Measurements from ENCODE around the gene PPP1R1C.

The PPP1R1C gene

GRCh38 chr2:182117196-182117595 is 131.5 kb downstream of the PPP1R1C start:
- DNase-seq = no peak

GRCh38 chr2:182128821-182129707 is 143.4 kb downstream of the PPP1R1C start:
- no peak for DNase-seq

DNA sequence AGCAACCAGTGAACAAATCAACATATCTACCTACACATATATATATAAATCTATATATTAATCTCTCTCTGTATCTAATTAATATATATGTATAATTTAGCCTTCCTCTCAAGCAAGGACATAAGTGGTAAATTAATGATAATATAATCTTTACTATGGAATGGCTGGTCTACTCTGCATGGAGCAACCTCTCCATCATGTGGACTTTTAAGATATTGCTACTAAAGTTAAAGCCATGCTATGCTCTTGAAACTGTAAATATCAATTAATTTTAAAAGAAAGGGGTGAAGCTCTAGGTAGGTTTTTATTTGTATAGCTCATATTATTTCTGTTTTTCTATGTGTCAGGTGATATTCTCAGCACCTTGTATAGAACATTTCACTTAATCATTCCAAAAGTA is 147.0 kb downstream of the PPP1R1C start:
- no peak for DNase-seq

GRCh38 chr2:182133195-182133891 is 147.7 kb downstream of the PPP1R1C start:
- no peak for DNase-seq

GRCh38 chr2:182134201-182134600 is 148.5 kb downstream of the PPP1R1C start:
- DNase-seq = no peak

DNA sequence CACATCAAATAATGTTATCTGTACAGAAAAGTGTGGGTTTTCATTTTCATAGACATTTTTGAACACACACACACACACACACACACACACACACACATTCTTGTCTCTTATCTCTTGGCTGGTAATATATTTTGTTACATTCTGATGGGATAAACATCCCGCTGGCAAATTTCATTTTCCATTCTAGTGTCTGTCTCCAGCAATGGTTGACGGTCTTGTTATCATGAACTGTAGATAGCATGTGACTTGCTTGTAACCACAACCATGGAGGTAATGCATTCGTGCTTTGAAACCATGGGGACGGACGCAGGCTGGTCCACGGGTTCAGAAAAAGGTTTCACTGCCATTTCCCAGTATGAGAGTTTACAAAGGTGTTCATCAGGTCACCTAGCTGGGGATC is 156.4 kb downstream of the PPP1R1C start:
- DNase-seq = no peak

DNA sequence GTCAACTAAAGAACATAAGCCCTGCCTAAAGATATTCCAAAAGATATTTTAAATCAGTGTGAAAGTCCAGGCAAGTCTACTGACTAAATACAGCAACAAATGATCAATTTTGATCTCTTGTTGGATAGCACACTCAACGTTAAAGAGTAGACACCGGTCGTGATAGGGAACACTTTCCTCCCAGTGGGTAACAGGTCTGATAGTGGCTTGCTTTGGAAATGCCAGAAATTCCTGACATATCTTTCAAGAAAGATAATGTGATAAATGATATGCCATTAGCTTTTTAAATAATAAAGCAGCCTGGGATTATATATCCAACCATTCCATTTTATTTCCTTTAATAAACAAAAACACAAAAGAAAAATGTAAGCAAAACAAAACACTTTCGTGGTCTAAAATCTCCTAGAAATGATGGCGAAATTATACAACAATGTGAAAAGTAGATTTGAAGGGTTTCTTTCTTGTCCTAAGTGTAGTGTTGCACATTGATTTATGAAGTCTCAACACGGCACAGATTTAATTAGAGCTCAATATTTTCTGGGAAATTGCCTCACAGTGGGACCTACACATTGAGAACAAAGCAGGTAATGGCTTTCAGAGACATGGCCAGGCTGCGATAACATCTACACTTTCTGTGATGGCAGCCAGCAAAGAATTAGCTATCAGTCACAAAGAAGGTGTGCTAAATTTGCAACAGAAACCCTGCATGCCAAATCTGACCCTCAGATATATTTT is 158.6 kb downstream of the PPP1R1C start:
- DNase-seq = no peak

DNA sequence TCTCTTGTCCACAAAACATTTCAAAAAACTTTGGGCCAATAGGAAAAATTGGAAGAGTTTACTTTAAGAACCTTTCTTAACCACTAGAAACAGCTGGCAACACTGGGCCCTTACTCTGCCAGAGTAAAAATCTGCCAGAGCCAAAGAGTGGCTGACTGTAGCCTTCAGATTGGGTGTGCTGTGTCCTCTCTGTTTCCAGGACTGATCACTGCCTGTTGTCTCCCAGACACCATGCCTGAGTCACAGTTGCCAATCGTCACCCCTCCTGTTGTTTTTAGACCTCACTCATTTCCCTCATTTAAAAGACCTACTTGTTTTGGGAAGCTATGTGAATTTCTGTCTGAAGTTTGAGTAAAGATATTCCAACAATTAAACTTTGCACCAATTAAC is 159.1 kb downstream of the PPP1R1C start:
- DNase-seq = no peak

GRCh38 chr2:182148344-182148743 is 162.7 kb downstream of the PPP1R1C start:
- DNase-seq = no peak

GRCh38 chr2:182163878-182164277 is 178.2 kb downstream of the PPP1R1C start:
- no peak for DNase-seq

GRCh38 chr2:182164686-182165085 is 179.0 kb downstream of the PPP1R1C start:
- DNase-seq = no peak

DNA sequence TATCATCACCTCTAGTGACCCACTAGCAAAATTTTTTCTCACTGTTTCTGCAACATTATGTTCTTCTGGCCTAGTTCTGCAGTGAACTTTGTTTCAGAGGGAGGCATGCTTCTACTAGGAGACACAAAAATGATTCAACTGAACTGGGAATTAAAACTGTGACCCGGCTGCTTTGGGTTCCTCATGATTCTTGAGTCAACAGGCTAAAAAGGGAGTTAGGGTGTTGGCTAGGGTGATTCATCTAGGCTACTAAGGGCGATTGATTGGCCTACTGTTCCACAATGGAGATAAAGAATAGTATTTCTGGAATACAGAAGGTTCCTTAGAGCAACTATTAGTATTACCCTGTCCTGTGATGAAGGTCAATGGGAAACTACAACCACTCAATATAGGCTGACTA is 179.5 kb downstream of the PPP1R1C start:
- DNase-seq = no peak

- no peak for DNase-seq
Observed at GRCh38 chr2:182166406-182166805, 180.8 kb downstream of the PPP1R1C start.

- no peak for DNase-seq
Observed at GRCh38 chr2:182166841-182167240, 181.2 kb downstream of the PPP1R1C start.
